ENCODE results near the gene CNTNAP2. TPM values are rescaled to one million over a fixed set of nuclear protein-coding genes. Genes with fewer than 3 reads are reported as not detected.

Gene CNTNAP2
- total and polyA plus RNA-seq, 8 donors: 0.94 to 42.5 (median 38.6) TPM

DNA sequence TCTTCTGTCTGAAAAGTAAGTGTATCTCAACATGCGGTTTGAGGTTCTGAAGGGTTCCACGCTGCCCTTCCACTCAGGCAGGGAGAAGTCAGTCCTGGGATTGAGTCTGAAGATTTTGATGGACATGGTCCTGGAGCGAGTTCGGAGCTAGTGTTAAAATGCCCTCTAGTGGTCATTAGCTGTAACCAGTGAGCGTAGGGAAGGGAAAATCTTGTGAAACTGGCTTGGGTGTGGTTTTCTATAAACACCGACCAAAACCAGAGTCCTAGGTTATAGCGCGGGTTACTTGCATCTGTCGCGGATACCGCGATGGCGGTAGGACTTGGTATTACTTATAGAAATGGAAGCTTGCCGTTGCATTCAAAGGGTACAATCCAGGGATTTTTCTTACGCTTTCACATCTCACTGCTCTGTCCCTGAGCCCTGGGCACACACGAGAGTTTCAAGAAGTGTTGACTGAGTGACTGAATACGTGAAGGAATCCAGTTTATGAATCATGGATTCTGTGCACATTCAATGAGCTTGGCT, 2125.8 kb downstream of the CNTNAP2 start:
- Histone ChIP-seq H3K4me3 (no peak overlapping the region), H3K27me3 (no peaks in the 10 kb centered on the region), H3K27ac (no peak overlapping the region), H3K4me1 (no peaks in the 10 kb centered on the region), H3K9me3 (no peaks in the 10 kb centered on the region), H3K36me3 (no peaks in the 10 kb centered on the region)
- ATAC-seq (peak; percentile 98), DNase-seq (peak in 2 of 4 donors; percentile 55 to 73)
- TF ChIP-seq, protein P1, sequence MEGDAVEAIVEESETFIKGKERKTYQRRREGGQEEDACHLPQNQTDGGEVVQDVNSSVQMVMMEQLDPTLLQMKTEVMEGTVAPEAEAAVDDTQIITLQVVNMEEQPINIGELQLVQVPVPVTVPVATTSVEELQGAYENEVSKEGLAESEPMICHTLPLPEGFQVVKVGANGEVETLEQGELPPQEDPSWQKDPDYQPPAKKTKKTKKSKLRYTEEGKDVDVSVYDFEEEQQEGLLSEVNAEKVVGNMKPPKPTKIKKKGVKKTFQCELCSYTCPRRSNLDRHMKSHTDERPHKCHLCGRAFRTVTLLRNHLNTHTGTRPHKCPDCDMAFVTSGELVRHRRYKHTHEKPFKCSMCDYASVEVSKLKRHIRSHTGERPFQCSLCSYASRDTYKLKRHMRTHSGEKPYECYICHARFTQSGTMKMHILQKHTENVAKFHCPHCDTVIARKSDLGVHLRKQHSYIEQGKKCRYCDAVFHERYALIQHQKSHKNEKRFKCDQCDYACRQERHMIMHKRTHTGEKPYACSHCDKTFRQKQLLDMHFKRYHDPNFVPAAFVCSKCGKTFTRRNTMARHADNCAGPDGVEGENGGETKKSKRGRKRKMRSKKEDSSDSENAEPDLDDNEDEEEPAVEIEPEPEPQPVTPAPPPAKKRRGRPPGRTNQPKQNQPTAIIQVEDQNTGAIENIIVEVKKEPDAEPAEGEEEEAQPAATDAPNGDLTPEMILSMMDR (IDR thresholded peaks at IDR 0.05): peak; percentile 67 to 70
- intact Hi-C loops (cut with DNase I): no loop called here

DNA sequence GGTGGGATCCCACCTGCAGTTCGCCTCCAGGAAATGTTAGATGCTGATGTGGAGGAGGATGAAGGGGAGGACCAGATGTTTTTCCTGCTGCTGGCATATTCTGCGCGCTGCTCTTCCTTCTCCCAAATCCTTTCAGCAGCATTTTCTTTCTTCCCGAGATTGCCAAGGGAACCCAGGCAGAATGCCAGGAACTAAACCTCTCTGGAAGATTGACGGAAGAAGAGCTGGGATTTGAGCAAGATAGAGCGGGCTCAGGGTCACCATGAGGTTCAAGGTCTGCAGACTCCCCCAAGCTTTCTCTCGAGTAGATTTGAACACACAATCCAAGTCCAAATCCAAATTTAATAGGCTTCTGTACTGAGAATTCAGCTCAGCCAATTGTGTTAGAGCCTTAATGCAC, 2128.8 kb downstream of the CNTNAP2 start:
- no peaks in the 10 kb centered on the region for H3K36me3 ChIP-seq
- no peak for ATAC-seq
- DNase-seq: no peak
- intact Hi-C loops (cut with DNase I): no loop called here
- H3K27ac ChIP-seq: no peak overlapping the region
- no peaks in the 10 kb centered on the region for H3K27me3 ChIP-seq
- H3K9me3 ChIP-seq: no peaks in the 10 kb centered on the region
- H3K4me3 ChIP-seq: no peak overlapping the region
- TF ChIP-seq, protein P1 (IDR thresholded peaks at IDR 0.05): no peak
- H3K4me1 ChIP-seq: no peaks in the 10 kb centered on the region

DNA sequence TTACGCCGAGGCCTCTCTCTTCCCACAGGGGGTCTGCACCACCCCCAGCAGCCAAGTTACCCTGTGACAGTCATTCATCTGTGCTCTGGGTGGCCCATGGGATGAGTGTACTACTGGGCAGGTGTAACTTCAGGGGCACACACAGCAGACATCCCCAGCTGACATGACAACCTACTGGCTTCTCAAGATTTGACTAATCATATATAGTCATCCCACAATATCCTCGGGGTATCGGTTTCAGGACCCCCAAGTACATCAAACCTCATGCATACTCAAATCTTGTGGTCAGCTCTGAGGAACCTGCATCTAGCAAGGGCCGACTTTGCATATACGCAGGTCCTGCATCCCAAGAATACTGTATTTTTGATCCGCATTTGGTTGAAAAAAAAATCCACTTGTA, 2137.0 kb downstream of the CNTNAP2 start:
- intact Hi-C loops (cut with DNase I): no loop called here
- Histone ChIP-seq H3K4me3 (no peak overlapping the region), H3K4me1 (no peaks in the 10 kb centered on the region), H3K9me3 (peaks cover 0 to 15% of the 10 kb centered on the region in 2 donors), H3K27ac (no peak overlapping the region), H3K27me3 (no peaks in the 10 kb centered on the region), H3K36me3 (no peaks in the 10 kb centered on the region)
- no peak for DNase-seq
- ATAC-seq: no peak
- TF ChIP-seq, protein P1 (IDR thresholded peaks at IDR 0.05): no peak

DNA sequence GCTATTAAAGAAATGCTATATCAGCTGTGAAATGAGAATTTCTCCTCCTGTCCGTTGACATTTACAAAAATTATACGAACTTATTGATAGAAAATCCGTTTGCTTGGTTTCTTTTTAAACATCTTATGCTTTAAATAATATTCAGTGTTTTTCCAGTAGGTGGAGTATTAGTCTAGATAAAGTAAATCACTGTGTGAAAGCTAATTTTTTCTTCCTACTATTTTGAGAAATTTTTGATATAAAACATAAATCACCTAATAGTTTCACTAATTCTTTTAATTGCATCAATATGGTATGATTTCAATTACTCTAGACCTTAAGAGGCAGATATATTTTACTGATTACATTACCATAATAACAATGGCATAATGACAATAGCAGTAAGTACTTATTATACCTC, 2138.7 kb downstream of the CNTNAP2 start:
- intact Hi-C loops (cut with DNase I): no loop called here
- H3K9me3 ChIP-seq: peaks cover 0 to 15% of the 10 kb centered on the region in 2 donors
- no peaks in the 10 kb centered on the region for H3K27me3 ChIP-seq
- H3K27ac ChIP-seq: no peak overlapping the region
- DNase-seq: no peak
- TF ChIP-seq, protein P1 (IDR thresholded peaks at IDR 0.05): peak in 1 of 2 donors; percentile 11
- H3K4me1 ChIP-seq: no peaks in the 10 kb centered on the region
- H3K4me3 ChIP-seq: no peak overlapping the region
- no peak for ATAC-seq
- H3K36me3 ChIP-seq: no peaks in the 10 kb centered on the region

DNA sequence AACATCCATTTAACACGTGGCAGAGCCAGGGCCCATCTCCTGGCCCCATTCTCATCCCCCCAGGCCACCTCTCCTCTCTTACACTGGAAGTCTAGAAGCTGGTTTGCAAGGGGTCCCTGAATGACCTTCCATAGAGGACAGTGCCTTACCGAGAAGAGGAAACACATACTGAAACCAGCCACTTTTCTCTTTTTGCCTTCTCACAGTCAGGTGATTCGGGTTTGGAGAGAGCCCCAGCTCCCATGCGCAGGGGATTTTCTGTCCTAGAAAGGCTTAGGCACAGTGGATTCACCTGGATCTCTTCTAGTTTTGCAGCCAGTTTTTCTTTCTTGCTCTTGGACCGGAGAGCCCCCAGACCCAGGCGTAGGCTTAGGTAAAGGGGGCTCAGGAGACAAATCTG, 2139.8 kb downstream of the CNTNAP2 start:
- no peaks in the 10 kb centered on the region for H3K36me3 ChIP-seq
- TF ChIP-seq, protein P1 (IDR thresholded peaks at IDR 0.05): no peak
- no peak overlapping the region for H3K4me3 ChIP-seq
- DNase-seq (no peak), ATAC-seq (no peak)
- H3K27ac ChIP-seq: no peak overlapping the region
- no peaks in the 10 kb centered on the region for H3K4me1 ChIP-seq
- peaks cover 0 to 5% of the 10 kb centered on the region in 2 donors for H3K9me3 ChIP-seq
- intact Hi-C loops (cut with DNase I): no loop called here
- H3K27me3 ChIP-seq: no peaks in the 10 kb centered on the region

Data from left lung (tissue), 10 donors.